NCI-H146 treated with DMSO at 0.1 percent for 48 hours (cell line): ENCODE results near the gene TTC21A.

Experiments used
- DNase-seq: peaks from one replicate; lab custom pipeline; 2025; ENCODE audit not compliant: unreplicated experiment; lab: John Stamatoyannopoulos, UW

Gene TTC21A

GRCh38 chr3:39097716-39098472 is 9.6 kb upstream of the TTC21A start:
- DNase-seq = no peak

- DNase-seq = no peak
Measured at GRCh38 chr3:39098473-39099000, 8.9 kb upstream of the TTC21A start.

- no peak for DNase-seq
Measured at GRCh38 chr3:39099242-39099641, 8.2 kb upstream of the TTC21A start.

GRCh38 chr3:39099738-39100499 is 7.6 kb upstream of the TTC21A start:
- DNase-seq = no peak

- no peak for DNase-seq
Measured at GRCh38 chr3:39100500-39100886, 7.0 kb upstream of the TTC21A start.

GRCh38 chr3:39101022-39101689 is 6.3 kb upstream of the TTC21A start:
- DNase-seq = no peak

GRCh38 chr3:39102504-39103323 is 4.8 kb upstream of the TTC21A start:
- no peak for DNase-seq

- no peak for DNase-seq
Measured at GRCh38 chr3:39103324-39103693, 4.2 kb upstream of the TTC21A start.

GRCh38 chr3:39103791-39104552 is 3.5 kb upstream of the TTC21A start:
- no peak for DNase-seq

GRCh38 chr3:39104961-39105686 is 2.4 kb upstream of the TTC21A start:
- DNase-seq = no peak

- no peak for DNase-seq
Measured at GRCh38 chr3:39105687-39106063, 1.8 kb upstream of the TTC21A start.

- DNase-seq = no peak
Measured at GRCh38 chr3:39106281-39106811, 1.1 kb upstream of the TTC21A start.

- no peak for DNase-seq
Measured at GRCh38 chr3:39106851-39107387, 561 bp upstream of the TTC21A start.

GRCh38 chr3:39108200-39108710 is 775 bp downstream of the TTC21A start:
- DNase-seq = no peak

GRCh38 chr3:39109086-39109485 is 1.6 kb downstream of the TTC21A start:
- no peak for DNase-seq

- no peak for DNase-seq
Measured at GRCh38 chr3:39110041-39110639, 2.7 kb downstream of the TTC21A start.

GRCh38 chr3:39112113-39112512 is 4.6 kb downstream of the TTC21A start:
- DNase-seq = no peak

GRCh38 chr3:39112535-39112934 is 5.1 kb downstream of the TTC21A start:
- DNase-seq = no peak
